Lung (tissue), 12 donors: ENCODE data around the gene PPIG. TPM values are rescaled to one million over a fixed set of nuclear protein-coding genes. Genes with fewer than 3 reads are reported as not detected.
"Not testable (repeated sequence)": the region's sequence is repeated elsewhere in the genome, so short reads cannot be mapped to it uniquely, and the experiment has no call there.

ENCODE experiments used
- ATAC-seq: fragments of 200-7000 bp; cut with Tn5 transposase; one replicate; pipeline ENCODE4 v1.9.1; 2020; ENCODE audit warnings: moderate number of reproducible peaks; ENCODE audit not compliant: insufficient read depth, low FRiP score
- DNase-seq, 3 donors: peaks; one replicate each; pipeline ENCODE4 v3.0.0-alpha.2; 2013 to 2017
- H3K27ac ChIP-seq, 2 donors: one replicate each; pipeline ENCODE4 v1.5.1; 2013; ENCODE audit warnings: mild to moderate bottlenecking in 2 of 2, moderate library complexity in 2 of 2, control low read depth in 1 of 2, inconsistent platforms in 1 of 2, low read depth in 1 of 2, low read length in 1 of 2
- H3K27me3 ChIP-seq, 3 donors: one replicate each; pipeline ENCODE4 v1.5.1; 2013; ENCODE audit warnings: low read length in 2 of 3; ENCODE audit not compliant: control insufficient read depth in 3 of 3, insufficient read depth in 3 of 3
- H3K36me3 ChIP-seq, 4 donors: one replicate each; pipeline ENCODE4 v1.5.1; 2013; ENCODE audit warnings: low read length in 4 of 4, mild to moderate bottlenecking in 1 of 4, moderate library complexity in 1 of 4; ENCODE audit not compliant: control insufficient read depth in 4 of 4, insufficient read depth in 4 of 4
- H3K4me1 ChIP-seq, 5 donors: one replicate each; pipeline ENCODE4 v1.5.1; 2013; ENCODE audit warnings: low read length in 5 of 5, mild to moderate bottlenecking in 2 of 5, moderate library complexity in 1 of 5; ENCODE audit not compliant: control insufficient read depth in 5 of 5, insufficient read depth in 5 of 5
- H3K4me3 ChIP-seq: one replicate; pipeline ENCODE4 v1.5.1; 2013; ENCODE audit warnings: mild to moderate bottlenecking, control low read depth, moderate library complexity
- H3K9ac ChIP-seq, 2 donors: one replicate each; pipeline ENCODE4 v1.5.1; 2013; ENCODE audit warnings: low read length in 2 of 2, control low read depth in 1 of 2; ENCODE audit not compliant: insufficient read depth in 1 of 2
- H3K9me3 ChIP-seq, 4 donors: one replicate each; pipeline ENCODE4 v1.5.1; 2013; ENCODE audit warnings: low read length in 3 of 4, mild to moderate bottlenecking in 1 of 4, moderate library complexity in 1 of 4; ENCODE audit not compliant: control insufficient read depth in 4 of 4, insufficient read depth in 3 of 4
- CTCF ChIP-seq: IDR thresholded peaks from 2 replicates; pipeline ENCODE4 v1.5.1; 2012; ENCODE audit warnings: mild to moderate bottlenecking; ENCODE audit errors: control extremely low read depth, extremely low read depth
- WGBS, 2 donors: extraction: QIAGEN DNeasy Blood & Tissue Kit; methylation state at CpG; one replicate each; pipeline ENCODE4 v1.1.7; 2013; 5-methylcytosine and 5-hydroxymethylcytosine counted together
- polyA plus RNA-seq, 2 donors: library from polyadenylated mRNA; stranded (reverse); fragments of 200-250 nt; gene quantifications; one replicate each; pipeline ENCODE4 v1.2.1, GENCODE V29; 2013
- total RNA-seq, 2 donors: library from RNA; depleted of rRNA in 1 of 2; stranded (reverse); fragments of >200 nt in 1 of 2; gene quantifications; one replicate each; pipeline ENCODE4 v1.2.1, GENCODE V29; 2014 to 2021
- donor health status: control.
- donor health status: control.
- donor health status: Bipolar disorder and iron deficiency.
- donor health status: healthy.
- donor health status: DM: yes; HTN: yes; CAD: no.

The PPIG gene
- total and polyA plus RNA-seq, 4 donors = 26.2 to 56.1 (median 48.2) TPM

GRCh38 chr2:169562519-169562918 lies 21.6 kb upstream of the PPIG start:
- H3K4me3 ChIP-seq = no peak overlapping the region
- peaks cover 0 to 3% (median 0%) of the 10 kb centered on the region in 4 donors for H3K9me3 ChIP-seq
- no peak overlapping the region for H3K27ac ChIP-seq
- no peak for DNase-seq
- peaks cover 0 to 12% (median 0%) of the 10 kb centered on the region in 4 donors for H3K36me3 ChIP-seq
- 95 to 96% methylated on average over 2 of the region's 2 CpGs for WGBS, 2 donors
- no peak for ATAC-seq
- TF ChIP-seq CTCF = no peak
- no peak overlapping the region for H3K9ac ChIP-seq
- no peaks in the 10 kb centered on the region for H3K27me3 ChIP-seq
- no peaks in the 10 kb centered on the region for H3K4me1 ChIP-seq

GRCh38 chr2:169565686-169566085 lies 18.5 kb upstream of the PPIG start:
- Histone ChIP-seq H3K27ac (no peak overlapping the region), H3K4me1 (no peaks in the 10 kb centered on the region), H3K27me3 (no peaks in the 10 kb centered on the region), H3K36me3 (peaks cover 0 to 12% (median under 1%) of the 10 kb centered on the region in 4 donors), H3K9me3 (peaks cover 0 to 3% (median 0%) of the 10 kb centered on the region in 4 donors), H3K9ac (no peak overlapping the region), H3K4me3 (no peak overlapping the region)
- DNase-seq (no peak), ATAC-seq (no peak)
- TF ChIP-seq CTCF = no peak
- 97% methylated on average over 1 of the region's 1 CpG for WGBS, 2 donors

- Histone ChIP-seq H3K9me3 (no peaks in the 10 kb centered on the region), H3K4me3 (no peak overlapping the region), H3K27me3 (no peaks in the 10 kb centered on the region), H3K36me3 (peaks cover 0 to 8% (median 2%) of the 10 kb centered on the region in 4 donors), H3K9ac (no peak overlapping the region), H3K27ac (no peak overlapping the region), H3K4me1 (peaks cover 0 to 7% (median 1%) of the 10 kb centered on the region in 5 donors)
- ATAC-seq (no peak), DNase-seq (no peak)
- TF ChIP-seq CTCF = no peak
- 64 to 83% methylated on average over 2 of the region's 2 CpGs for WGBS, 2 donors
Measured at GRCh38 chr2:169569948-169570347, 14.2 kb upstream of the PPIG start.

GRCh38 chr2:169570752-169571151 lies 13.4 kb upstream of the PPIG start:
- not testable (repeated sequence) for H3K4me1 ChIP-seq, H3K27me3 ChIP-seq, ATAC-seq, H3K4me3 ChIP-seq, H3K9ac ChIP-seq, H3K9me3 ChIP-seq, H3K27ac ChIP-seq, H3K36me3 ChIP-seq, DNase-seq
- WGBS, 2 donors = 96 to 97% methylated on average over 4 of the region's 4 CpGs
